ENCODE measurements around the gene MYBL2.

The MYBL2 gene

GRCh38 chr20:43728686-43729255 is 61.9 kb downstream of the MYBL2 start:
- POLR2A ChIA-PET: no interaction called here
- TF ChIP-seq CTCF (IDR thresholded peaks at IDR 0.05; ENCODE audit: control extremely low read depth, extremely low read depth, low read depth, missing control alignments): no peak
- CTCF ChIA-PET: interaction anchor here (1.4 to 3.3 kb wide), 4 partner anchors 13 to 352 kb away, joined by 4 to 14 read pairs (median 6); no protein-coding TSS in a partner anchor
- DNase-seq (ENCODE audit: extremely low spot score): no peak

DNA sequence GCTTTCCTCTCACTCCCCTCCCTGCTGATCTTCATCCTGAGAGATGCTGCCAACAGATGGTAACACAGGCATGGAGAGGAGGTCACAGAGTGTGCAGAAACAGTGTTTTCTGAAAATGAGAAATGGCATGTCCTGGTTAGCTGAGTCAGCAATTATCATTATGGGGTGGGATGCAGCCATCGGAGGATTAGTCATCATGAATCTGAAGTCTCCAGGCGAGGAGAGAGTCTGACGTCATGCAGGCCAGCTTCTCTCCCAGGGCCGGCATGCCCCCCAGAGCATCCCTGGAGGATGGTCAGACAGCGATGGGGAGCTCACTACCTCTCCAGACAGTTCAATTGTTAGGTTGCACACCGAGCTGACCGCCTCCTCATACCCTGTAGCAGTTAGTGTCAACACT is 64.6 kb downstream of the MYBL2 start:
- ChIA-PET CTCF (interaction anchor here (1.1 kb wide), 1 partner anchor 17 kb away, joined by 3 read pairs; no protein-coding TSS in a partner anchor), POLR2A (no interaction called here)

DNA sequence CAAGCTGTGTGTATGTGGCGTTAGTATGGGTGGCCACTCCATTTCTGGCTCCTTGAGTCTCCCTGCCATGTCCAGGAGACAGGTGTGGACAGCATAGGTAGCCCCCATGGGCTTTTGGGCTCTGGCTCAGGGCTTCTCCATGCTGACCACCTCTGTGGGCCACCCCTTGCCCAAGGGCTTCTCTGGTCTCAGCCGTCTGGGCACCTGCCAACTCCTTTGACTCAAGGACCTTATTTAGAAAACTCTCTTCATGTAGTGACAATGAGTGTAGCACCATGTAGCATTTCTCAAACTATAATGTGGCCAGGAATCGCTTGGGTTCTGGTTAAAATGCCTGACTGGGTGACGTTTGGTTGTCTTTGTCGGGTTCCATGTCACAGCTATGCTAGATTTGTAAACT is 65.0 kb downstream of the MYBL2 start:
- no peak for DNase-seq (ENCODE audit: extremely low spot score)
- CTCF ChIA-PET: interaction anchor here (1.1 kb wide), 1 partner anchor 16 kb away, joined by 3 read pairs; no protein-coding TSS in a partner anchor
- TF ChIP-seq CTCF (IDR thresholded peaks at IDR 0.05; ENCODE audit: control extremely low read depth, extremely low read depth, low read depth, missing control alignments): no peak
- POLR2A ChIA-PET: no interaction called here

More for the DNA sequence above, 64.6 kb downstream of the MYBL2 start:
- no peak for TF ChIP-seq CTCF (IDR thresholded peaks at IDR 0.05; ENCODE audit: control extremely low read depth, extremely low read depth, low read depth, missing control alignments)
- no peak for DNase-seq (ENCODE audit: extremely low spot score)

GRCh38 chr20:43736588-43737158 is 69.8 kb downstream of the MYBL2 start:
- POLR2A ChIA-PET: interaction anchor here (1.0 kb wide), 1 partner anchor 15 kb away, joined by 3 read pairs; no protein-coding TSS in a partner anchor
- peak; percentile 73 for DNase-seq (ENCODE audit: extremely low spot score)
- CTCF ChIA-PET: interaction anchor here (0.8 to 8.5 kb wide), 9 partner anchors 9 to 343 kb away, joined by 3 to 62 read pairs (median 4); partner anchors contain the start of gene GTSF1L
- TF ChIP-seq CTCF (IDR thresholded peaks at IDR 0.05; ENCODE audit: control extremely low read depth, extremely low read depth, low read depth, missing control alignments): no peak

DNA sequence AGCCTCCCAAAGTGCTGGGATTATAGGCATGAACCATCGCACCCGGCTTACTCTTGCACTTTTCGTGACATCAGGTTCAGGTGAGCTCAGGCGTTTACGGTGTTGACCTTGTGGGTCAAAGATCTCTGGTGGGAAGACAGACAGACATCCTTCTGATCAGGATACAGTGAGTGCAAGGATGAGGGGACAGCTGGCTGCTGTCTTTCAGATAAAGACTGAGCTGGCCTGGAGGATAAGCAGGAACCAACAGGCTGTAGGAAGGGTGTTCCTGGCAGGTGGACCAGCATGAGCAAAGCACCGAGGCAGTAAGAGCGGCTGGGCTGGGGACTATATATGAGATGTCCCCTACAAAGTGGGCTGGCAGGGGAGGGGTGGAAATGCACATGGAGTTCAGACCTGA is 71.0 kb downstream of the MYBL2 start:
- ChIA-PET POLR2A (no interaction called here), CTCF (interaction anchor here (0.7 to 8.5 kb wide), 5 partner anchors 12 to 344 kb away, joined by 3 to 62 read pairs (median 6); no protein-coding TSS in a partner anchor)
- TF ChIP-seq CTCF (IDR thresholded peaks at IDR 0.05; ENCODE audit: control extremely low read depth, extremely low read depth, low read depth, missing control alignments): no peak
- no peak for DNase-seq (ENCODE audit: extremely low spot score)

DNA sequence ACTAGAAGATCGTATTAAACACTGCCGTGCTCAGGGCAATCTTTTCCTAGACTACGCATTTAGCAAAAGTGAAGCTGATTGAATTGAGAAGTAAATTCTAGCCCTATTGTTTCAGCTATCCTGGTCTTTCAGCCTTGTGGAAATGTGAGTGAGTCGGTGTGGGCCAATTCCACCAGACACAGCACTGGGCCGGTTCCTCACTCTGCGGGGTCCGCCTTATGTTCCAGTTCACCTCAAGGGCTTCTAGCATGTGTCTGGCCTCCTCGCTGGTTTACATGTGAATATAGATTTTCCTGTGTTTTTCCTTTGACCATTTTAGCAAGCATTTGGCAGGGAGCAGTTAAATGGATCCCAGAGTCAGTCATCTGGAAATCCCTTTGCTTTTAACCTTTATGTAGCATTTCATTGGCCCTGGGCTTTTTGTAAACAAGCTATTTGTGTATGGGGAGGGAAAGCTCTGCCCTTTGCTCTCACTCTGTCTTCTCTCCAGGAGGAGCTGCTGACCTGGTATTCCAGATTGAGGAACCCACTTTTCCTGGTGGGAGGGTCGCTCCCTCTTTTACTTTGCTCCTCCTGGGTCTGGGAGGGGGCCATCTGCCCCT is 72.3 kb downstream of the MYBL2 start:
- DNase-seq (ENCODE audit: extremely low spot score): no peak
- ChIA-PET POLR2A (no interaction called here), CTCF (interaction anchor here (2.5 to 8.5 kb wide), 2 partner anchors 11 to 343 kb away, joined by 6 to 62 read pairs; no protein-coding TSS in a partner anchor)
- TF ChIP-seq CTCF (IDR thresholded peaks at IDR 0.05; ENCODE audit: control extremely low read depth, extremely low read depth, low read depth, missing control alignments): no peak

All from GM10248 (cell line).